ENCODE data around the gene ACBD7. TPM values are rescaled to one million over a fixed set of nuclear protein-coding genes. Genes with fewer than 3 reads are reported as not detected.

The ACBD7 gene
- total RNA-seq, 2 experiments from 2014 or later: 1.6 to 2.0 TPM

DNA sequence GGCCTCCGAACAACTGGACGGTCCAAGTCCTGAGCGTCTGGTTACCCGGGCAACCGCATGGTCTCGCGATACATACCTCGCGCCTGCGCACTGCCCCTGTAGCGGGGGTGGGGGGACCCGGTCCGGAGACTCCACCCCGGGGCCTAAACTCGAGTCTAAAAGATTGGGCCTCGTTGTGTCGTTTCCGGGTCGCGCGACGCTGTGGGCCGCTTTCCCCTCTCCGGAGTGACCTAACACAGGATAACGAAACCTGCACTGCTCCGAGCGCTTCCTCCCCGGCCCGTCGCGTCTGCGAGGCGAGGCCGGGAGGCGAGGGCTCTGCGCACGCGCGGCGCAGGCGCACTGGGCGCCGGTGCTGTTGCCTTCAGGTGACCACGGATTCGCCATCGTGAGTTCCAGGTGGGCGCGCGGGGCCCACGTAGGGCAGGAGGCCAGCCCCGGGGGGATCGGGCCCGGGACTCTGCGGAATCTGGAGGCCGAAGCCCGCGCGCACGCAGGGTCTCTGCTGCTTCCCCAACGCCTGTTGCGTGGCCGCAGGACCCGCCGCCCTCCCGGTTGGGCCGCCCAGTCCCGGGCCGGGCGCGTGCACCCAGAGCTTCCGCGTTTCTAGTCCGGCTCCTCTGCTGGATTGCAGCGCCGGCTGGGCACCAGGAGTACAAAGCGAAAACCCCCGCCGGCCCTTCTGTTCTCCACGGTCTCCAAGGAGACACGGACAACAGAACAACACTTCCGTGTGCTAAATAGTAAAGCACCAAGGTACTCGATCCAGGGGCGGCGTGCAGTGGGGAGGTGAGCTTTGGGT lies 8.6 kb upstream of the ACBD7 start, which contains the start of gene RPP38:
Gene RPP38, plus strand, starts transcription at position 345 of the 802 bp plus-strand sequence. CDS start 5,960 bp downstream, outside the sequence.
- Mint-ChIP-seq H3K4me1 (ENCODE audit: low read depth) (peaks cover 27% of the 10 kb centered on the region), H3K9me3 (no peaks in the 10 kb centered on the region), H3K36me3 (ENCODE audit: low read depth) (peaks cover 27% of the 10 kb centered on the region), H3K4me3 (peak within 1 kb of the TSS; percentile 95), H3K27me3 (no peaks in the 10 kb centered on the region), H3K27ac (peak within 1 kb of the TSS; percentile 97)
- intact Hi-C loops (cut with micrococcal nuclease): no loop called here
- ChIA-PET CTCF (interaction anchor here (2.0 to 3.5 kb wide), 2 partner anchors 9 kb away, joined by 13 to 16 read pairs; no protein-coding TSS in a partner anchor), POLR2A (interaction anchor here (0.6 to 1.3 kb wide), 10 partner anchors 9 to 534 kb away, joined by 3 to 6 read pairs (median 3); partner anchors contain the start of genes NMT2 and SUV39H2)
- TF ChIP-seq, protein P1, sequence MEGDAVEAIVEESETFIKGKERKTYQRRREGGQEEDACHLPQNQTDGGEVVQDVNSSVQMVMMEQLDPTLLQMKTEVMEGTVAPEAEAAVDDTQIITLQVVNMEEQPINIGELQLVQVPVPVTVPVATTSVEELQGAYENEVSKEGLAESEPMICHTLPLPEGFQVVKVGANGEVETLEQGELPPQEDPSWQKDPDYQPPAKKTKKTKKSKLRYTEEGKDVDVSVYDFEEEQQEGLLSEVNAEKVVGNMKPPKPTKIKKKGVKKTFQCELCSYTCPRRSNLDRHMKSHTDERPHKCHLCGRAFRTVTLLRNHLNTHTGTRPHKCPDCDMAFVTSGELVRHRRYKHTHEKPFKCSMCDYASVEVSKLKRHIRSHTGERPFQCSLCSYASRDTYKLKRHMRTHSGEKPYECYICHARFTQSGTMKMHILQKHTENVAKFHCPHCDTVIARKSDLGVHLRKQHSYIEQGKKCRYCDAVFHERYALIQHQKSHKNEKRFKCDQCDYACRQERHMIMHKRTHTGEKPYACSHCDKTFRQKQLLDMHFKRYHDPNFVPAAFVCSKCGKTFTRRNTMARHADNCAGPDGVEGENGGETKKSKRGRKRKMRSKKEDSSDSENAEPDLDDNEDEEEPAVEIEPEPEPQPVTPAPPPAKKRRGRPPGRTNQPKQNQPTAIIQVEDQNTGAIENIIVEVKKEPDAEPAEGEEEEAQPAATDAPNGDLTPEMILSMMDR (IDR thresholded peaks at IDR 0.05): no peak
- peak; percentile 96 for DNase-seq
- ATAC-seq: peak; percentile 94

DNA sequence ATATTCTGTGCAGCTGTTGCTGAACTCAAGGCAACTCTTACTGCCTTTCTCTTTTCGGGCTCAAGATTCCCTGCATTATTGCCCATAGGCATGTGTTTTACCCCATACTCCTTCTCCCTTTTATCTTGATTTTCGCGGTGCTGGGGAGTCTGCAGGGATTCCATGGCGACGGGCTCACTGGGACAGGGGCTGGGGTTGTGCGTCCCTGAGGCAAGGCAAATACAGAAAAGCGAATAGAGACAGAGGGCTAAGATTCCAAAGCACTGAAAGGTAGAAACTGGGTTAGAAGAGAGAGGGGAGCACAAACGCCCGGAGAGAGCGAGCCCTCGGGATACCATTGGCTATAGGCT lies 8.1 kb upstream of the ACBD7 start:
- no peaks in the 10 kb centered on the region for H3K27me3 Mint-ChIP-seq
- CTCF ChIA-PET: interaction anchor here (3.5 kb wide), 1 partner anchor 9 kb away, joined by 16 read pairs; no protein-coding TSS in a partner anchor
- POLR2A ChIA-PET: interaction anchor here (0.6 to 1.2 kb wide), 4 partner anchors 9 to 142 kb away, joined by 3 read pairs; partner anchors contain the start of gene DCLRE1C
- H3K36me3 Mint-ChIP-seq (ENCODE audit: low read depth): peaks cover 23% of the 10 kb centered on the region
- no peaks in the 10 kb centered on the region for H3K9me3 Mint-ChIP-seq
- peak overlapping the region; percentile 95 for H3K4me3 Mint-ChIP-seq
- peak; percentile 31 for ATAC-seq
- peak overlapping the region; percentile 47 for H3K27ac Mint-ChIP-seq
- no peak for DNase-seq
- TF ChIP-seq, protein P1 (IDR thresholded peaks at IDR 0.05): no peak
- peaks cover 24% of the 10 kb centered on the region for H3K4me1 Mint-ChIP-seq (ENCODE audit: low read depth)
- intact Hi-C loops (cut with micrococcal nuclease): no loop called here

DNA sequence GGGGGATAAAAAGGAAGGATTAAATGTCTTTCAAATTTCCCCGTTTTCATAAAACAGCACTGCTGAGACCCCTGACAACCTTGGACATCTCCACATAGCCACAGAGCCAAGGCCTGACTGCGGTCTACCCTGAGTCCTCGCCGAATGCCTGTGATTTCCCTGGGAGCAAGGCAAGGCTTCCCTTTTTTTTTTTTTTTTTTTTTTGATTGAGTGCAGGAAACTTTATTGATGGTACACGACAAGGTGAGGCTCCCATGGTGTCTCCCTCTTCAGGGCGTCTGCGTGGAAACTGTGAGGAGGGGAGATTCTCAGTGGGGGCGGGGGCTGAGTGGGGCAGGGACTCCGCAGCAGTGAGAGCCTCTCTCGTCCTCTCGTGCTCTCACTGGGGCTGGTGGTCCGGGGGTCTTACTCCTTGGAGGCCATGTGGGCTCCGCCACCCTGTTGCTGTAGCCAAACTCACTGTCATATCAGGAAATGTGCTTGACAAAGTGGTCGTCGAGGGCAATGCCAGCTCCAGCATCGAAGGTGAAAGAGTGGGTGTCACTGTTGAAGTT lies 4.4 kb upstream of the ACBD7 start:
- TF ChIP-seq, protein P1 (IDR thresholded peaks at IDR 0.05): no peak
- Mint-ChIP-seq H3K9me3 (no peaks in the 10 kb centered on the region), H3K36me3 (ENCODE audit: low read depth) (peaks cover 4% of the 10 kb centered on the region), H3K4me1 (ENCODE audit: low read depth) (peaks cover 6% of the 10 kb centered on the region), H3K27me3 (no peaks in the 10 kb centered on the region), H3K27ac (no peak overlapping the region), H3K4me3 (no peak overlapping the region)
- intact Hi-C loops (cut with micrococcal nuclease): no loop called here
- ChIA-PET POLR2A (no interaction called here), CTCF (no interaction called here)
- no peak for DNase-seq
- ATAC-seq: no peak

DNA sequence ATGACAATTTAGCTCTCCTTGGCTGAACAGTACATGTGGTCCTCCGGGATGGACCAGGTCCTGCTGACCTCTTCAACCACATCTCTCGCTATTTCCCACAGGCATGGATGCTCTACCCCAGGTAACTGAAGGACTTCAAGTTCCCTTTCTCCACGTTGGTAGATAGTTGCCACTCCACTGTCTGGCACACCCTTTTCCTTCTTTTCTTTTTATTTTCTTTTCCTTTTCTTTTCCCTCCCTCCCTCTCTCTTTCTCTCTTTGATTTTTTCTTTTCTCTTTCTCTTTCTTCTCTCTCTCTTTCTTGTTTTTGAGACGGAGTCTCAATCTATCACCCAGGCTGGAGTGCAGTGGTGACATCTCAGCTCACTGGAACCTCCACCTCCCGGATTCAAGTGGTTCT lies 2.8 kb upstream of the ACBD7 start:
- POLR2A ChIA-PET: no interaction called here
- CTCF ChIA-PET: no interaction called here
- Mint-ChIP-seq H3K4me1 (ENCODE audit: low read depth) (peaks cover 3% of the 10 kb centered on the region), H3K27me3 (no peaks in the 10 kb centered on the region), H3K9me3 (no peaks in the 10 kb centered on the region), H3K4me3 (no peak overlapping the region), H3K27ac (no peak overlapping the region), H3K36me3 (ENCODE audit: low read depth) (no peaks in the 10 kb centered on the region)
- ATAC-seq (no peak), DNase-seq (no peak)
- intact Hi-C loops (cut with micrococcal nuclease): no loop called here
- TF ChIP-seq, protein P1 (IDR thresholded peaks at IDR 0.05): no peak

DNA sequence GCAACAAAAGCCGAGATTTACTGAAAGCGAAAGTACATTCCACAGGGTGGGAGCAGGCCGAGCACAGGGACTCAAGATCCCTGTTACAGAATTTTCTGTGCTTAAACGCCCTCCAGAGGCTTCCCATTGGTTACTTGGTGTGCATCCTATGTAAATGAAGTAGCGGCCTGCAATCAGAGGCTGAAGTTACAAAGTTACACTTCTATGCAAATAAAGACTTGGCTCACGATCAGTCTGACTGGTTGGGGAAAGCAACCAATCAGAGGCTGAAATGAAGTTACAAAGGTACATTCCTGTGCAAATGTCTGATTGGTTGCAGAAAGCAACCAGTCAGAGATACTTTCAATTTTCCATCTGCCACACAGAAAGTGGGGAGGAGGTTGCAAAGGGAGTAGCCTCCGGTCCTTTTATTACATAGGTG lies 4.1 kb downstream of the ACBD7 start:
- H3K9me3 Mint-ChIP-seq: no peaks in the 10 kb centered on the region
- intact Hi-C loops (cut with micrococcal nuclease): no loop called here
- ChIA-PET POLR2A (interaction anchor here (1.6 kb wide), 1 partner anchor 12 kb away, joined by 3 read pairs; no protein-coding TSS in a partner anchor), CTCF (no interaction called here)
- ATAC-seq (no peak), DNase-seq (no peak)
- peak overlapping the region; percentile 32 for H3K4me3 Mint-ChIP-seq
- no peaks in the 10 kb centered on the region for H3K4me1 Mint-ChIP-seq (ENCODE audit: low read depth)
- TF ChIP-seq, protein P1 (IDR thresholded peaks at IDR 0.05): no peak
- no peaks in the 10 kb centered on the region for H3K36me3 Mint-ChIP-seq (ENCODE audit: low read depth)
- H3K27ac Mint-ChIP-seq: no peak overlapping the region
- no peaks in the 10 kb centered on the region for H3K27me3 Mint-ChIP-seq

Measured in activated CD8-positive, alpha-beta T cell treated with anti-CD3 and anti-CD28 coated beads for 36 hours (primary cell).